ENCODE measurements around the gene KANSL1.

GRCh38 chr17:46201491-46201890 is 8.3 kb upstream of the KANSL1 start:
- TF ChIP-seq CTCF (conservative IDR thresholded peaks at IDR 0.05 in 1 of 2, IDR thresholded peaks at IDR 0.05 in 1 of 2; ENCODE audit: low read depth in 1 of 2, low read length in 2 of 2), result no peak
- no peak for TF ChIP-seq EZH2 (IDR thresholded peaks at IDR 0.05; ENCODE audit: low read length, missing control alignments)

All from fibroblast of lung (primary cell).